HG02610 (cell line): ENCODE data around the gene UAP1.

Experiments
- ATAC-seq: cut with Tn5 transposase; IDR thresholded peaks from one replicate; pipeline ENCODE4 v1.9.1; 2021; ENCODE audit warnings: mild to moderate bottlenecking, moderate library complexity; ENCODE audit not compliant: unreplicated experiment

The UAP1 gene

GRCh38 chr1:162612606-162613400 lies 51.3 kb downstream of the UAP1 start:
- ATAC-seq: no peak

GRCh38 chr1:162616848-162617247 lies 55.3 kb downstream of the UAP1 start:
- no peak for ATAC-seq

GRCh38 chr1:162617513-162617912 lies 56.0 kb downstream of the UAP1 start:
- no peak for ATAC-seq

GRCh38 chr1:162619076-162619475 lies 57.6 kb downstream of the UAP1 start:
- no peak for ATAC-seq

- no peak for ATAC-seq
Observed at GRCh38 chr1:162621256-162621655, 59.7 kb downstream of the UAP1 start.

- no peak for ATAC-seq
Observed at GRCh38 chr1:162625679-162626078, 64.2 kb downstream of the UAP1 start.

GRCh38 chr1:162626094-162626493 lies 64.6 kb downstream of the UAP1 start:
- no peak for ATAC-seq

GRCh38 chr1:162626761-162627160 lies 65.2 kb downstream of the UAP1 start:
- no peak for ATAC-seq

- no peak for ATAC-seq
Observed at GRCh38 chr1:162627662-162628296, 66.3 kb downstream of the UAP1 start.

GRCh38 chr1:162629077-162629627 lies 67.6 kb downstream of the UAP1 start:
- no peak for ATAC-seq

- no peak for ATAC-seq
Observed at GRCh38 chr1:162629651-162630050, 68.1 kb downstream of the UAP1 start.

- ATAC-seq: no peak
Observed at GRCh38 chr1:162631546-162632191, 70.1 kb downstream of the UAP1 start.

- no peak for ATAC-seq
Observed at GRCh38 chr1:162632217-162632666, 70.7 kb downstream of the UAP1 start, which contains the start of gene DDR2. Gene DDR2 (plus strand): TSS chr1:162632464. CDS start chr1:162719064, 86,600 bp downstream.

- no peak for ATAC-seq
Observed at GRCh38 chr1:162632698-162633080, 71.2 kb downstream of the UAP1 start.

- ATAC-seq: peak; percentile 49
Observed at GRCh38 chr1:162633081-162633762, 71.7 kb downstream of the UAP1 start.

- ATAC-seq: no peak
Observed at GRCh38 chr1:162635418-162635817, 73.9 kb downstream of the UAP1 start.

- no peak for ATAC-seq
Observed at GRCh38 chr1:162639718-162640117, 78.2 kb downstream of the UAP1 start.

GRCh38 chr1:162641114-162641513 lies 79.6 kb downstream of the UAP1 start:
- ATAC-seq: no peak

- ATAC-seq: no peak
Observed at GRCh38 chr1:162644986-162645314, 83.4 kb downstream of the UAP1 start.

GRCh38 chr1:162645666-162646065 lies 84.1 kb downstream of the UAP1 start:
- no peak for ATAC-seq

- ATAC-seq: no peak
Observed at GRCh38 chr1:162649583-162649982, 88.1 kb downstream of the UAP1 start.
